Lung microvascular endothelial cell (primary cell): ENCODE data around the gene MYO9B. TPM values are rescaled to one million over a fixed set of nuclear protein-coding genes. Genes with fewer than 3 reads are reported as not detected.
A peak's percentile ranks its signal among the peaks of the same experiment; 100 is the strongest.
"Not testable (repeated sequence)": the region's sequence is repeated elsewhere in the genome, so short reads cannot be mapped to it uniquely, and the experiment has no call there.

Source experiments
- DNase-seq, 2 donors: peaks; one replicate each; pipeline versions ENCODE4 v3.0.0 to v3.0.0-alpha.2; 2010; ENCODE audit warnings: low read depth in 2 of 2
- total RNA-seq: library from RNA; depleted of rRNA; stranded (reverse); fragments of >200 nt; gene quantifications from 2 replicates; pipeline ENCODE4 v1.2.1, GENCODE V29; 2014

Gene MYO9B
- total RNA-seq, 1 donor from 2014 or later = 36.5 TPM

DNA sequence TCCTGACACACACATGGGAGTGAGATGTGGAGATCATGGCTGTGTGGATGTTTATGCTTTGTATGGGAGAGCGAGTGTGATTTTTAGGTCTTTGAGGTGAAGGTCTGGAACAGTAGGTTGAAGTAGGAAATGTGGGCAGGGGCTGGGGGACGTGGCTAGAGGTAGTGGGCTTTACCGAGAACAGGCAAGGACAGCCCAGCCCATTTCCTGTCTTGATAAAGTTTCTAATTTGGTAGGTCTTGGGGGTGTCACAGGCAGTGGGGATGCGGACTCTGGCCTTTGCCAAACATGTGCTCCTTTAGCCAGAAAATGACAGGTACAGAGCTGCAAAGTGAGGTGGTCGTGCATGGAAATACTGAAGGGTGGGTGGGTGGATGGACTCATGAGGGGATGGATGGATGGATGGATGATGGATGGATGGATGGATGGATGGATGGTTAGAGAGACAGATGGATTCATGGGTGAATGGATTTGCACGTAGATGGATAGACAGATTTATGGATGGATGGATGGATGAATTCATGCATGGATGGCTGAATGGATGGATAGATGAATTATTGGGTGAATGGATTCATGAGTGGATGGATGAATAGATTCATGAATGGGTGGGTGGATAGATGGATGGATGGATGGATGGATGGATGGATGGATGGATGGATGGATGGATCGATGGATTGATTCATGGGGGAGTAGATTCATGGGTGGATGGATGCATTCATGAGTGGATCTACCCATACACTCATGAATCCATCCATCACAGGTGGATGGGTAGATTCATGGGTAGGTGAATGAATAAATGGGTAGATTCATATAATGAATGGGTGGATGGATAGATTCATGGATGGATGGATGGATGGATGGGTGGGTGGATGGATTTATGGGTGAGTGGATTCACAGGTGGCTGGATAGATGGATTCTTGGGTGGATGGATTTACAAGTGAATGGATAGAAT lies 70.2 kb downstream of the MYO9B start:
- DNase-seq = no peak

DNA sequence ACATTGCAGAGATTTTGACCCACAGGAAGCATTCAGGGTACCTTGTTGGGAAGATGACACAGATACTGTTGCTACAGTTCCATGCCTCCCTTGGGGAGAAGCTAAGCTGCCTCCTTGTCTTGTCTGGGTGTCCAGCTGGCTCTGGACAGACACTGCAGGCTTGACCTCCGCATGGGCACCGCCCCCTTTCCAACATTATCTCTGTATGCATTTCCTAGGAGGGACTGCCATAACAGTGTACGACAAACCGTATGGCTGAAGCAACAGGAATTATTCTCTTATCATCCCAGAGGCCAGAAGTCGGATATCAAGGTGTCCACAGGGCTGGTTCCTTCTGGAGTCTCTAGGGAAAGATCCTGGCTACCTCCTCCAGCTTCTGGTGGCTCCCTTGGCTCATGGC lies 72.6 kb downstream of the MYO9B start:
- no peak for DNase-seq

DNA sequence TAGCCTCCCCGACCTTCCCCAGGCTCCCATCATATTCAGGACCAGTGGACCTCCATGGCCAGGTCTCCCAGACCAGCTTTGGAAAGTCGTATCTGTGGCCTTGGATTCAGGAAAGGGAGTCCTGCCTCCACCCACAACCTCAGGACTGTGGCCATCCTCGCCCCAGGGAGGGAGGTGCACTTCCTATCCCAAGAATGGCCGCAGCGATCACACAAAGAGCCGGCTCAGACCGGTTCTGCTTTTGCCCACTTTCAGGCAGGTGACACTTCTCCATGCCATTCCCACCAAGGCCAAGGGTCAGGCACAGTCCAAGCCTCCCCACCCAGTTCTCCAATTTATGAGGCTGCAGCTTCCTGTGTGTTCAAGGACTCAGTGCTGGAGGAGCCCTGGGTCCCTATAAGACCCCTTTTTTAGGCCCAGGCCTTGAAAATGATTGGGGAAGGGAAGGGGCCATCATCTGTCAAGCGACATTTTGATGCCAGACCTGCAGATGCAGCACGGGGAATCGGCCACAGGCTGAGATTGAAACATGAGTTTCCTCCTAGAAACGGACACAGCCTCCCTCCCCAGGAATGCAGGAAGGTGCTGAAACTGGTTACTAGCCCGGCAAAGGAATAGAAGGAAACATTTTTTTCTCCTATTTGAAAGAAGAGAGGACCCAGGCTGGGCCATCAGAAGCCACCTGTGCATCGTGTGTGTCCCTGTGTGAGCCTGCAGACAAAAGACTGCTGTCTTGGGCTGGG lies 74.0 kb downstream of the MYO9B start:
- no peak for DNase-seq

DNA sequence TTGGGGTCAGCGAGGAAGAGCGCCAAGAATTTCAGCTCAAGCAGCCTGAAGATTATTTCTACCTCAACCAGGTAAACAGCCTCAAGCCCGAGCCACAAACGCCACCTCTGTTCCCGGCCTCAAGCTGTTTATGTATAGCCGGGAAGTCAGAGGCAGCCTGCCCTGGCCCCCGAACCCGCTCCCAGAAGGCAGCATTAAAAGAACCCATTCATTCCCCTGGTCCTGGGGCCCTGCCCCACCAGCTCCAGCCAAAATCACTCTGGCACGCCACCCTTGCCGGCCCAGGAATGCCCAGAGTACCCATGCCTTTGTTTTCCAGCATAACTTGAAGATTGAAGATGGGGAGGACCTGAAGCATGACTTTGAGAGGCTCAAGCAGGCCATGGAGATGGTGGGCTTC lies 78.4 kb downstream of the MYO9B start:
- no peak for DNase-seq

GRCh38 chr19:17155251-17155650 lies 79.7 kb downstream of the MYO9B start:
- DNase-seq = no peak

DNA sequence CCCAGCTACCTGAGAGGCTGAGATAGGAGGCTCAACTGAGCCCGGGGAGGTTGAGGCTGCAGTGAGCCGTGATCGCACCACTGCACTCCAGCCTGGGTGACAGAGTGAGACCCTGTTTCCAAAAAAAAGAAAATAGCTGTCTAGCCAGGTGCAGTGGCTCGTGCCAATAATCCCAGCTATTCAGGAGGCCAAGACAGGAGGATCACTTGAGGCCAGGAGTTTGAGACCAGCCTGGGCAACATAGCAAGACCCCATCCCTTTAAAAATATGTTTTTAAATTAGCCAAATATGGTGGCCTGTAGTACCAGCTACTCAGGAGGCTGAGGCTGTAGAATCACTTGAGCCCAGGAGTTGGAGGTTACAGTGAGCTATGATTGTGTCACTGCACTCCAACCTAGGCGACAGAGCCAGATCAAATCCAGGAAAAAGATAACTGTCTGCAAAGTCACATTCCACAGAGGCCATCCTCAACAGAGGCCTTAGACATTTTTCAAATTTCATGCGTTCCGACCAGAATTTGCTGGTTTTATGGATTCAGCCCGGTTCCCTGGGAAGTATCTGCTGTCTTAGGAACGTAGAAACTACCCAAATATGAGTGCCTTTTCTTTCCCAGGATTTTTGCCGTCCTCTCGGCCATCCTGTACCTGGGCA lies 80.8 kb downstream of the MYO9B start:
- DNase-seq = no peak

- no peak for DNase-seq
These were observed 81.3 kb downstream of the MYO9B start for GRCh38 chr19:17156947-17157302.

DNA sequence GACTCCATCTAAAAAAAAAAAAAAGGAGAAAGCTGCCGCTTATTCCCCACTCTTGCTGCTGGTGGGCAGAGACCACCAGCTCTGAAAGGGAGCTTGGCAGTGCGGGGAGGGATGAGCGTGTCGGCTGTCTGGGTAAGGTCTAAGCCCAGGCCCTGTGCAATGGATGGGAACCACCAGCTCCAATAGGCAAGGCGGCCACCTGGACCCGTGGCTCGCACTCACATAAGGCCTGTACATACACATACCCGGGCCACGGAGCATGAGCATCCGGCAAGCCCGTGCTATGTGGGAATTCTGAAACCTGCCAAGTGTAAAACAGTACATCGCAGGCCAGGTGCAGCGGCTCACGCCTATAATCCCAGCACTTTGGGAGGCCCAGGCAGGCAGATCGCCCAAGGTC lies 83.0 kb downstream of the MYO9B start:
- no peak for DNase-seq

DNA sequence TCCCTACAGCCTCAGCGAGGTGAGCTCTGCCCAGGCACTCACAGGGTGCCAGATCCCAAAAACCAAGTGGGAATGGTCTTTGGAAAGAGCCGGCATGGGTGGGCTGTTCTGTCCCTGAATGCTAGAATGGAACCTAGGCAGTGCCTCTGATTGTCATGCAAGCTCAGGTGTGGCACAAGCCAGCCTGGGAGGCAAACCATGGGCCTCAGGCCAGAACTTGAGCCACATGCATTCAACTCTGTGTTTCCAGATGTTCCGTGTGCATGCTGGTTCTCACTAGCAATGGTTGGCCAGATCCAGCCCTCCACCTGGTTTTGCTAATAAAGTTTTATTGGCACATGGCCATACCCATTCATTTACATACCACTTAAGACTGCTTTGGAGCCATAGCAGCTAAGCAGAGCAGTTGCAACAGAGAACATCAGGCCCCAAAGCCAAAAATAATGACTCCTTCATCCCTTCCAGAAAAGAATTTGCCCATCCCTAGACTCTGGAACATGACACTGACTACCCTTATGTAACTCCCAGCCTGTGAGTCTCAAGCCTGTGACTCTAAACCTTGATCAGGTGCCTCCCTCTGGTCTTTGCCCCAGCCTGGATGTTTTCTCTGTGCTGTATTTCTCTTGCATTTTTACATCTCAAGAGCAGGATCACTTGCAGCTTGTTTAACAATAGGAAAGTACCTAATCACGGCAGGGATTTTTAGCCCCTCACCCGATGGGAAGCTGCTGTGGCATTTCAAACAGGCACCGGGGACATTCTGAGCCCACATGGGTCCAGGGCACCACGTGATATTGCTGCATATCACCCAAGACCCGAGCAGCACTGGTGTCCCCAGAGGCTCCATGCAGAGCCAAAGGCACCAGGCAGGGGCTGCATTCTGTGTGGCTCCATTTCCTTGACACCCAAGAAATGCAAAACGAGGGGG lies 84.2 kb downstream of the MYO9B start:
- DNase-seq = no peak

DNA sequence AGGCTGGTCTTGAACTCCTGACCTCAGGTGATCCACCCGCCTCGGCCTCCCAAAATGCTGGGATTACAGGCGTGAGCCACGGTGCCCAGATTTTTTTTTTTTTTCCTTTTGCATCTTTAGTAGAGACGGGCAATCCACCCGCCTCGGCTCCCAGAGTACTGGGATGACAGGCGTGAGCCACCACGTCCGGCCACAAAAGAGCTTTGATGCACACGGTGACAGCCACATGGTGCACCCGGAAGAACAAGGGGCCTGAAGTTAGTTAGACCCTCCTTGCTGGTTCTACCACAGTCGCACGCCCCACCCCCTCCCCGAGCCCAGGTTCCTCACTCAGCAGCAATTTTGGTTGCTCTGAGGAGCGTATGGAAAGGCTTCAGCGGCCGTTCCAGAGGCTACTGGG lies 85.3 kb downstream of the MYO9B start:
- no peak for DNase-seq

GRCh38 chr19:17162131-17162530 lies 86.6 kb downstream of the MYO9B start:
- DNase-seq = not testable (repeated sequence)

- DNase-seq = no peak
These were observed 87.0 kb downstream of the MYO9B start for GRCh38 chr19:17162580-17162979.

GRCh38 chr19:17163652-17164051 lies 88.1 kb downstream of the MYO9B start:
- DNase-seq = no peak

DNA sequence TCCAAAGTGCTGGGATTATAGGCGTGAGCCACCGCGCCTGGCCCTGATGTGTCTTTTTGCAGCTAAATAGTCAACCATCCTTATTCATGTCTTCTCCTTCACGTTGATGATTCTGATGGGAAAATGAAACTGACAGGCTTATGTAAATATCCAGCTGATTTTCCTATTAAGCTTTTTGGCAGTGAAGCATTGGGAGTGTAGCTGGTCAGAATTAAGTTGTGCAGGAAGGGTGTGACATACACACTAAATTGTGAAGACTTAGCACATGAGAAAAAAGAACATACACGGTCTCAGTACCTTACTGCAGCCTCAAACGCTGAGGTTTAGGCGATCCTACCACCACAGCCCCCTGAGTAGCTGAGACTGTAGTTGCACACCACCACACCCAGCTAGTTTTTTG lies 89.1 kb downstream of the MYO9B start:
- DNase-seq = no peak

DNA sequence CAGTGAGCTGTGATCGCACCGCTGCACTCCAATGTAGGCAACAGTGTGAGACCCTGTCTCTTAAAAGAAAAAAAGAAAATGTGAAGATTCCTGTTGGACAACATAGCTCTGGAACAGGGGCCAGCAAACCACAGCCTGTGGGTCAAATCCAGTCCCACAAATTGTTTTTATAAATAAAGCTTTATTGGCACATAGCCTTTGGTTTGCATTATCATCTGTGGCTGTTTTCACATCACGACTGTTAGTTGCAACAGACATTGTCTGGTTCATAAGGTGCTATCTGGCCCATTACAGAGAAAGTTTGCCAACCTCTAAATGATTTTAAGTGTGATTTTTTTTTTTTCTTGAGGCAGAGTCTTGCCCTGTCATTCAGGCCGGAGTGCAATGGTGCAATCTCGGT lies 90.1 kb downstream of the MYO9B start:
- DNase-seq = no peak

DNA sequence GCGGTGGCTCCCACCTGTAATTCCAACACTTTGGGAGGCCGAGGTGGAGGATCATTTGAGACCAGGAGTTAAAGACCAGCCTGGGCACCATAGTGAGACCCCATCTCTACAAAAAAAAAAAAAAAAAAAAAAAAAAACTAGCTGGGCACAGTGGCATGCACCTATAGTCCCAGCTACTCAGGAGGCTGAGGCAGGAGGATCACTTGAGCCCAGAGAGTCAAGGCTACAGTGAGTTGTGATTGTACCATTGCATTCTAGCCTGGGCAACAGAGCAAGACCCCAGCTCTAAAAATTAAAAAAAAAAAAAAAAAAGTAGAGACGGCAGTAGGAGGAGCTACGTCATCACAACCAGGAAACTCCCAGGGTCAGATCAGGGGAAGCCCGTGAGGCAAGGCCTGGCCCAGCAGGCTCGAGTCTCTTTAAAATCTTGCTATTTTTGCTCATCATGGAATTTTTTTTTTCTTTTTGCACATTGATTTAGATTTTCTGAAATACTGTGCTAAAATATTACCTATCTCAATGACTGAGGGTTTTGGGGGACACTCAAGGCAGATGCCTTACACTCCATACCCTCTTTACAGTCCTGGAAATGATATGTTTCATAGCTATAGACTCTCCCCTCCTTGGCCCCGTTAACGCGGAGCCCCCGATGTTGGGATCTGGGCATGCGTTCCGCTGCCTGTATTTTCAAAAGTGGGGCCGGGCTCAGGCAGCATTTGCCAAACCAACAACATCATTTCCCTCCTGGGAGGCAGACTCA lies 95.1 kb downstream of the MYO9B start:
- peak; percentile 42 to 46 for DNase-seq

DNA sequence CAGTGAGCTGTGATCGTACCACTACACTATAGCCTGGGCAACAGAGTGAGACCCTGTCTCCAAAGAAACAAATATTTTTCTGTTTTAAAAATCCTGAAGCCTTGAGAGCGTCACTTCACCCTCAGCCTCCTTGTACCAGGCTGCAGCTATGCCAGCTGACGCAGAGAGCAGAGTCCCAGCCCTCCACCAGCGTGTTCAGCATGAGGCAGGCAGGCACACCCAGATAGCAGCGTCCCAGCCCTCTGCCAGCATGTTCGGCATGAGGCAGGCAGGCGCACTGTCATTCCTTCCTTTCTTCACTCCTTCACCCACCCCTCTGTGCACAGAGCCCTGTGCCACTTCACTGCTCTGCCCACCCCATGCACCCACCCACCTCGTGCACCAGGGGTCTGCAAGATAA lies 96.3 kb downstream of the MYO9B start:
- DNase-seq = no peak

DNA sequence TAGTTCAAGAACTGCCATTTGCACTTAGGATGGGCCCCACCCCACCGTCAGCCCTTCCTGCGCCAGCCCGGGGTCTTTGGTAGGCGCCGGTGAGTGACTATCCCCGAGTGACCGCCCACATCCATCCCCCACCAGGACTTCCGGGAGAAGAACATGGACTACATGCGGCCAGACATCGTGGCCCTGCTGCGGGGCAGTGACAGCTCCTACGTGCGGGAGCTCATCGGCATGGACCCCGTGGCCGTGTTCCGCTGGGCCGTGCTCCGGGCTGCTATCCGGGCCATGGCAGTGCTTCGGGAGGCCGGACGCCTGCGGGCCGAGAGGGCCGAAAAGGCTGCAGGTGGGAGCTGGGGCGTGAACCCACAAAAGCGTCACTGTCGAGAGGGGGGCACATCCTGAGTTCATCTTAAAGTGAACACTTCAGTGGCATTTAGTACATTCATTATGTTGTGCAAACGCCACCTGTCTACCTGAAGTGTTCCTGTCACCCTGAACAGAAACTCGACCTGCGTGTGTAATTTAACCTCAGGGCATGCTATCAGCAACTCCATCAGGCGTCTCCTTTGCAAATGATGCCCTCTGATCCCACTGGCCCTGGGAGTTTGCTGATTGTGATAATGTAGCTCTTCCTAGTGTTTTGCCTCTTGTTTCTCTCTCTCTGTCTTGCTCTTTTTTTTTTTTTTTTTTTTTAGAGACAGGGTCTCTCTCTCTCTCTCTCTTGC lies 97.2 kb downstream of the MYO9B start:
- no peak for DNase-seq

DNA sequence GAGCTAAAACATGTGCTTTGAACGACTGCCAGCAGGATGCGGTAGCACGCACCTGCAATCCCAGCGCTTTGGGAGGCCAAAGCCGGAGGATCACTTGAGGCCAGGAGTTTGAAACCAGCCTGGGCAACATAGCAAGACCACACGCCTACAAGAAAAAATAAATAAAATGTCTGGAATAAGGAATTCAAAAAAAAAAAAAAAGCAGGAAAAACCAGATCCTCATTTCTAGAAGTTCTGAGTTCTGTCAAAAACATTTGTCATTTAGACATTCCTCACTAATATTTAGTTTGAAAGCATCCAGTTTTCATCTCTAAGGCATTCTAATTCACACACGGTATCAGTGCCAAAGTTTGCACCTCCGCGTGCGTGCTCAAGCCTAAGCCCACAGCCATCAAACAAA lies 102.7 kb downstream of the MYO9B start:
- no peak for DNase-seq
